Heart left ventricle (tissue), 16 donors: ENCODE results near the gene PLCXD3. TPM values are rescaled to one million over a fixed set of nuclear protein-coding genes. Genes with fewer than 3 reads are reported as not detected.

ENCODE experiments used
- ATAC-seq, 4 donors: fragments of 200-7000 bp; cut with Tn5 transposase; one replicate each; pipeline ENCODE4 v1.9.1; 2020 to 2022; ENCODE audit warnings: moderate library complexity in 4 of 4, mild to moderate bottlenecking in 3 of 4, moderate number of reproducible peaks in 1 of 4
- DNase-seq, 5 donors: peaks; one replicate each; pipeline ENCODE4 v3.0.0-alpha.2; 2020
- H3K27ac ChIP-seq, 12 donors: fragments of 200-600 bp; sonication (generic) in 4 of 12; one replicate each; pipeline versions ENCODE4 v1.5.0 to v1.8.0; 2016 to 2022; ENCODE audit warnings: mild to moderate bottlenecking in 2 of 12
- H3K27me3 ChIP-seq, 9 donors: fragments of 200-600 bp; sonication (generic) in 2 of 9; one replicate each; pipeline versions ENCODE4 v1.5.1 to v1.8.0; 2016 to 2022; ENCODE audit warnings: mild to moderate bottlenecking in 3 of 9
- H3K36me3 ChIP-seq, 9 donors: fragments of 200-600 bp; sonication (generic) in 2 of 9; one replicate each; pipeline versions ENCODE4 v1.5.0 to v1.8.0; 2018 to 2022; ENCODE audit warnings: mild to moderate bottlenecking in 2 of 9
- H3K4me1 ChIP-seq, 12 donors: fragments of 200-600 bp; sonication (generic) in 4 of 12; one replicate each; pipeline versions ENCODE4 v1.5.0 to v1.8.0; 2016 to 2022; ENCODE audit warnings: mild to moderate bottlenecking in 3 of 12
- H3K4me3 ChIP-seq, 12 donors: fragments of 200-600 bp; sonication (generic) in 4 of 12; one replicate each; pipeline versions ENCODE4 v1.5.0 to v1.8.0; 2017 to 2022; ENCODE audit warnings: mild to moderate bottlenecking in 9 of 12, moderate library complexity in 4 of 12
- H3K9me3 ChIP-seq, 12 donors: fragments of 200-600 bp; sonication (generic) in 4 of 12; one replicate each; pipeline versions ENCODE4 v1.5.0 to v1.8.0; 2016 to 2022; ENCODE audit warnings: mild to moderate bottlenecking in 1 of 12
- POLR2A ChIP-seq, 2 donors: fragments of 450-650 bp; IDR thresholded peaks; one replicate each; pipeline ENCODE4 v1.6.1; 2017; ENCODE audit warnings: antibody characterized with exemption in 2 of 2, mild to moderate bottlenecking in 2 of 2, moderate library complexity in 2 of 2
- WGBS, 4 donors: extraction: QIAGEN DNeasy Blood & Tissue Kit in 2 of 4; methylation state at CpG; one replicate each; pipeline versions ENCODE4 v1.1.5 to v1.1.7; 2013 to 2018; 5-methylcytosine and 5-hydroxymethylcytosine counted together
- intact Hi-C, 10 donors: fragments of 100-400 bp; cut with DNase I; formaldehyde crosslinking; loops; one replicate each; pipeline versions ENCODE4 v1.11.1 to v1.14.2; 2022
- polyA plus RNA-seq, 2 donors: library from polyadenylated mRNA; stranded (reverse); fragments of 200-250 nt; gene quantifications; one replicate each; pipeline ENCODE4 v1.2.3, GENCODE V29; 2013
- total RNA-seq, 9 donors: library from RNA; depleted of rRNA in 2 of 9; stranded (reverse); fragments of >200 nt in 2 of 9; fragmentation: NEBNext Ultra II Directional in 3 of 9; extraction: Animal tissue kit (Norgen Biotek cat#: 25700) in 3 of 9; gene quantifications; one replicate each; pipeline versions ENCODE4 v1.1.0 to v1.2.4, GENCODE V29; 2016 to 2023
- TF ChIP-seq, protein P1 (sequence below), 12 donors: fragments of 200-600 bp; sonication (generic) in 4 of 12; IDR thresholded peaks; one replicate each; pipeline versions ENCODE4 v1.5.0 to v1.8.0; 2018 to 2022; ENCODE audit warnings: antibody characterized with exemption in 12 of 12, mild to moderate bottlenecking in 5 of 12
- donor health status: ischemic (EF 13 %, LVEDD 7.1; RV severe dilation, severe dysfunction).
- donor health status: healthy with polysubstance abuse.
- donor health status: DM: no; HTN: yes; CAD: no.
- donor health status: DM: no; HTN: no; CAD: no.
- donor health status: ischemic (EF 25% LVEDD 6.9; RV normal size, moderate dysfunction).
- donor health status: ischemic (EF 25% LVEDD 5.7; RV mildly dilated, moderate dysfunction).
- donor health status: healthy.
- donor health status: DM: yes; HTN: yes; CAD: no.
- donor health status: ischemic (EF 35%, LVEDD 5.7; RV mildly dilated, moderate dysfunction).
- donor health status: nonischemic (EF 11% LVEDD 7.7; RV severe dilation, severe dysfunction).
- donor health status: DM: yes; HTN: yes; CAD: no.
- donor health status: PGD.
- donor health status: ischemic (EF 29% LVEDD 5.4; RV normal size, mild dysfunction).
- donor health status: nonischemic (EF 23%, LVEDD 6.1; RV moderate dilation, normal function).

PLCXD3 gene
- total and polyA plus RNA-seq, 11 donors, result 30.1 to 107 (median 62.5) TPM

DNA sequence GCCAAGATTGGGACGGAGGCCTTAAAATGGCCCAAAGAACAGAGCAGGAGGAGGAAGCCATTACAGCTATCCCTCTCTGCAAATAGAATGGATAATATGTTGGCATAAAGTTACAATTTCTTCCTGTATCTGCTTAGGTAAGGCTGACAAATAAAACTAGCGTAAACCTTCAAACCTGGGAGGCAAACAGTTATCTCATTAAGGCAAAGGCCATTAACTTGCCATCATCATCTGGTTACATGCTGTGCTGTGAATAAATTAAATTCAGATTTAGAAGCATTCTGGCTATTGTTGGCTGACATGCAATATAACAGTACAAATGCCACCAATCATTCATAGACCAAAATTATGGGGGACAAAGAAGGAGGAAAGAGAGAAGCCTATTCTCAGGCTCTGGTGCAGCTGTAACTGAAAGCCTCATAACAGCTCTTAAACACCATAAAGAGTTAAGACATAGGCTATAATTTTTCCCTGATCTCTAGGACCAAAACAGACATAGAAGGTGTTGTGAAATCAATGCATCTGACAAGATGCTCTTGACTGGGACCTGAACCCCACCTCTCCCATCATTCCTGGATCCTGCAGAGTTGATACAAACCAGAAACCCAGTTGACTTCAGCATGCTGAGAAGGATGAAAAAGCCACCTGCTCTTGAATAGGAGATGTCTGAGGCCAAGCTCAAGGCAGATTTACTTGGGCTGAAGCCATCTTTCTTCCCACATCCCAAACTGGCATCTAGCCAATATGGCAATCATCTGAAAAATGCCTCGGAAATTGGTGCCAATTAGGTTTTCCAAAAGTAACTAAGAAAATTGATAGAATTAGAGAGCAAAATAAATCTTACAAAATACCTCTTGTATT is 62.5 kb downstream of the PLCXD3 start:
- H3K4me1 ChIP-seq, result peaks cover 0 to 69% (median 23%) of the 10 kb centered on the region in 12 donors
- H3K4me3 ChIP-seq, result no peak overlapping the region
- 48 to 60% (median 53%) methylated on average over 3 of the region's 3 CpGs for whole genome bisulfite sequencing, 4 donors
- DNase-seq (no peak), ATAC-seq (no peak)
- H3K36me3 ChIP-seq, result no peaks in the 10 kb centered on the region
- no peaks in the 10 kb centered on the region for H3K27me3 ChIP-seq
- TF ChIP-seq, protein P1, sequence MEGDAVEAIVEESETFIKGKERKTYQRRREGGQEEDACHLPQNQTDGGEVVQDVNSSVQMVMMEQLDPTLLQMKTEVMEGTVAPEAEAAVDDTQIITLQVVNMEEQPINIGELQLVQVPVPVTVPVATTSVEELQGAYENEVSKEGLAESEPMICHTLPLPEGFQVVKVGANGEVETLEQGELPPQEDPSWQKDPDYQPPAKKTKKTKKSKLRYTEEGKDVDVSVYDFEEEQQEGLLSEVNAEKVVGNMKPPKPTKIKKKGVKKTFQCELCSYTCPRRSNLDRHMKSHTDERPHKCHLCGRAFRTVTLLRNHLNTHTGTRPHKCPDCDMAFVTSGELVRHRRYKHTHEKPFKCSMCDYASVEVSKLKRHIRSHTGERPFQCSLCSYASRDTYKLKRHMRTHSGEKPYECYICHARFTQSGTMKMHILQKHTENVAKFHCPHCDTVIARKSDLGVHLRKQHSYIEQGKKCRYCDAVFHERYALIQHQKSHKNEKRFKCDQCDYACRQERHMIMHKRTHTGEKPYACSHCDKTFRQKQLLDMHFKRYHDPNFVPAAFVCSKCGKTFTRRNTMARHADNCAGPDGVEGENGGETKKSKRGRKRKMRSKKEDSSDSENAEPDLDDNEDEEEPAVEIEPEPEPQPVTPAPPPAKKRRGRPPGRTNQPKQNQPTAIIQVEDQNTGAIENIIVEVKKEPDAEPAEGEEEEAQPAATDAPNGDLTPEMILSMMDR (IDR thresholded peaks at IDR 0.05), result no peak
- no peak for TF ChIP-seq POLR2A (IDR thresholded peaks at IDR 0.05)
- H3K27ac ChIP-seq, result peak overlapping the region in 8 of 12 donors; percentile 4 to 43 (median 33)
- H3K9me3 ChIP-seq, result no peaks in the 10 kb centered on the region
- intact Hi-C loops, result no loop called here

DNA sequence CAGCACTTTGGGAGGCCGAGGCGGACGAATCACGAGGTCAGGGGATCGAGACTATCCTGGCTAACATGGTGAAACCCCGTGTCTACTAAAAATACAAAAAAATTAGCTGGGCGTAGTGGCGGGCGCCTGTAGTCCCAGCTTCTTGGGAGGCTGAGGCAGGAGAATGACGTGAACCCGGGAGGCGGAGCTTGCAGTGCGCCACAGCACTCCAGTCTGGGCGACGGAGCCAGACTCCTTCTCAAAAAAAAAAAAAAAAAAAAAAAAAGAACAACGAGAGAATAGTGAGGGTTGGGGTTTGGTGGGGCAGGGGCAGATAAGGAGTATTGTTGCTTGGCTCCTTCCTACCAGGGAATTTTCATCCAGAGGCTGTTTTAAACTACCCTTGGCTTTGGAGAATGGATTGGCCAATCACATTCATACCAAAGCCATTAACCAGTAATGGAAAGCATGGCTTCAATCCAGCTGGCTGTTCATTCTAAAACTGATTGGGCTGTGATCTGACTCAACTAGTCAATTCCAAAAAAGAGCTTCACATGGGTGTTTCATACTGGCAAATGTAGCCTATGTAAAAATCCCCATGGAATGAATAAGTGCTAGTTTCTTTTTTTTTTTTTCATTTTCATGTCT is 64.4 kb downstream of the PLCXD3 start:
- DNase-seq (no peak), ATAC-seq (peak in 1 of 4 donors; percentile 54)
- intact Hi-C loops, result no loop called here
- H3K27me3 ChIP-seq, result no peaks in the 10 kb centered on the region
- peaks cover 0 to 72% (median 23%) of the 10 kb centered on the region in 12 donors for H3K4me1 ChIP-seq
- no peak overlapping the region for H3K4me3 ChIP-seq
- TF ChIP-seq, protein P1 (IDR thresholded peaks at IDR 0.05), result no peak
- no peak for TF ChIP-seq POLR2A (IDR thresholded peaks at IDR 0.05)
- WGBS, 4 donors, result 88 to 93% (median 91%) methylated on average over 16 of the region's 16 CpGs
- H3K27ac ChIP-seq, result peak overlapping the region in 2 of 12 donors; percentile 4 to 29
- no peaks in the 10 kb centered on the region for H3K36me3 ChIP-seq
- H3K9me3 ChIP-seq, result no peaks in the 10 kb centered on the region

- ATAC-seq, result peak; percentile 55 to 83 (median 70)
- H3K36me3 ChIP-seq, result no peaks in the 10 kb centered on the region
- TF ChIP-seq POLR2A (IDR thresholded peaks at IDR 0.05), result no peak
- TF ChIP-seq, protein P1 (IDR thresholded peaks at IDR 0.05), result no peak
- no peaks in the 10 kb centered on the region for H3K27me3 ChIP-seq
- H3K4me1 ChIP-seq, result peaks cover 0 to 36% (median 3%) of the 10 kb centered on the region in 12 donors
- WGBS, 4 donors, result 22 to 38% (median 35%) methylated on average over 1 of the region's 1 CpG
- H3K4me3 ChIP-seq, result no peak overlapping the region
- peak overlapping the region in 6 of 12 donors; percentile 10 to 55 (median 27) for H3K27ac ChIP-seq
- intact Hi-C loops, result no loop called here
- DNase-seq, result peak in 2 of 5 donors; percentile 23 to 40
- H3K9me3 ChIP-seq, result no peaks in the 10 kb centered on the region
Measured at GRCh38 chr5:41435276-41435675, 75.1 kb downstream of the PLCXD3 start.

DNA sequence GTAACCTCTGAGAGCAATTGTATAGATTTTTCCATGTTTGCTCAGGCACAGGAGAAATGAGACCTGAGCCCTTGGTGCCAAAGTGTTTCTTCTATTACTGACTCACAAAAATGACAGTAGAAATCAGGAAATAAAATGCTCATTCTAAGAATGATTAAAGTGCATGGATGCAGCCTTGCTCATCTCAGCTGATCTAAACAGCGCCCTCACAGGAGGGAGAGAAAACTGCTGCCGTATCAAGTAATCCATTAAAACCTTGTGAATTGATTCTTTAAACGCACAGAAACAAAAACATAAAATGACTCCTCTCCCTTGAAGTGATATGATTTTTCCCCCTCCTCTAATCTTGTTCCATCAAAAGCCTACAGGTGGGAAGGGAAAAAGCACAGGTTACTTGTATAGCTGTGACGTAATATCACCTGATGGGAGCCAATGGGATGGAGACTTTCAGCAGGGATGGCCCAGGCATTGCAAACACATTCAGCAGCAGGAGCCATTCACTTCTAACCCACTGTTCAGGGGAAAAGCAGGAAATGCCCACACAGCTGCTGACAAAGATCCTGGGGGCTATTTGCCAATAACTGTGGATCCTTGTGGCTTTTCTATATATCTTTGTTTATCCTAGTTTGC is 76.7 kb downstream of the PLCXD3 start:
- intact Hi-C loops, result no loop called here
- no peak overlapping the region for H3K4me3 ChIP-seq
- no peak for DNase-seq
- 64 to 79% (median 69%) methylated on average over 4 of the region's 4 CpGs for WGBS, 4 donors
- H3K9me3 ChIP-seq, result no peaks in the 10 kb centered on the region
- H3K36me3 ChIP-seq, result no peaks in the 10 kb centered on the region
- no peak for ATAC-seq
- H3K27me3 ChIP-seq, result no peaks in the 10 kb centered on the region
- TF ChIP-seq POLR2A (IDR thresholded peaks at IDR 0.05), result no peak
- TF ChIP-seq, protein P1 (IDR thresholded peaks at IDR 0.05), result peak in 6 of 12 donors; percentile 8 to 38 (median 30)
- H3K27ac ChIP-seq, result no peak overlapping the region
- peaks cover 0 to 36% (median 3%) of the 10 kb centered on the region in 12 donors for H3K4me1 ChIP-seq
